Stimulated activated effector memory CD8-positive, alpha-beta T cell treated with anti-CD3 and anti-CD28 coated beads, Interleukin-12 subunit alpha, Interleukin-12 subunit beta, amount 100 ng/mL, for 72 hours (primary cell): ENCODE measurements around the gene QARS1.

Experiments
- ATAC-seq: fragments of 150-1000 bp; cut with Tn5 transposase; 2 replicates; pipeline ENCODE4 v1.10.0; 2021
- DNase-seq, 2 donors: peaks; one replicate each; pipeline ENCODE4 v3.0.0; 2021 to 2022; ENCODE audit warnings: low spot score in 2 of 2
- H3K27ac Mint-ChIP-seq: one replicate; pipeline ENCODE4 v1.8.0; 2022; ENCODE audit warnings: mild to moderate bottlenecking, mixed read lengths
- H3K36me3 Mint-ChIP-seq: one replicate; pipeline ENCODE4 v1.8.0; 2022; ENCODE audit warnings: mild to moderate bottlenecking, mixed read lengths
- H3K4me1 Mint-ChIP-seq: one replicate; pipeline ENCODE4 v1.8.0; 2022; ENCODE audit warnings: mixed read lengths
- H3K4me3 Mint-ChIP-seq: one replicate; pipeline ENCODE4 v1.8.0; 2022; ENCODE audit warnings: mild to moderate bottlenecking, mixed read lengths
- H3K9me3 Mint-ChIP-seq: one replicate; pipeline ENCODE4 v1.8.0; 2022; ENCODE audit warnings: mixed read lengths

The QARS1 gene

GRCh38 chr3:49098910-49099630 is 5.5 kb downstream of the QARS1 start:
- Mint-ChIP-seq H3K36me3 (peaks cover 87% of the 10 kb centered on the region), H3K4me1 (peaks cover 25% of the 10 kb centered on the region), H3K9me3 (no peaks in the 10 kb centered on the region), H3K27ac (no peak overlapping the region), H3K4me3 (no peak overlapping the region)
- no peak for DNase-seq
- ATAC-seq = no peak

DNA sequence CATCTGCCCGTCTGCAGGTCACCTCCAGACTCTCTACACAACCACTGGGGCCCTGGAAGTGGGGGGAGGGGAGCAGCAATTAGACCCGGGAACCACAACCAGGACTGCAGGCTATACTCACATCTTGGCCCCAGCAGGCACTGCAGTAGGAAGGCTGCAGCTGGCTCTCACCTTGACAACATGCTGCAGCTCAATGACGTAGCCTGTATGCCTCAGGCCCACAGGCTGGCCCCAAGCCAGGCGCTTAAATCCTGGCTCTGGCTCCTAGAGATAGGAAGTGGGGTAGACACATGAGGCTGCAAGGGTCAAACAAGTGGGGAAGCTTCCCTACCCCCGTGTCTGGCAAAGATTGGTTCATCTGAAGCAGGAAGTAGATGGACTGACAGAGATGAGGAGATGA is 6.1 kb downstream of the QARS1 start:
- ATAC-seq (no peak), DNase-seq (no peak)
- Mint-ChIP-seq H3K4me1 (peaks cover 18% of the 10 kb centered on the region), H3K36me3 (peaks cover 89% of the 10 kb centered on the region), H3K4me3 (no peak overlapping the region), H3K9me3 (no peaks in the 10 kb centered on the region), H3K27ac (no peak overlapping the region)

GRCh38 chr3:49093853-49094767 is 10.4 kb downstream of the QARS1 start, which contains the start of gene QRICH1:
Gene QRICH1 (minus strand): TSS chr3:49094071. CDS start chr3:49077017, 17,054 bp downstream.
- H3K4me1 Mint-ChIP-seq = peaks cover 30% of the 10 kb centered on the region
- ATAC-seq = peak; percentile 87
- H3K27ac Mint-ChIP-seq = peak within 1 kb of the TSS; percentile 95
- H3K9me3 Mint-ChIP-seq = no peaks in the 10 kb centered on the region
- peaks cover 90% of the 10 kb centered on the region for H3K36me3 Mint-ChIP-seq
- peak within 1 kb of the TSS; percentile 78 for H3K4me3 Mint-ChIP-seq
- DNase-seq = peak; percentile 95 to 99

- H3K27ac Mint-ChIP-seq = peak overlapping the region; percentile 95
- peak overlapping the region; percentile 78 for H3K4me3 Mint-ChIP-seq
- H3K9me3 Mint-ChIP-seq = no peaks in the 10 kb centered on the region
- DNase-seq = peak; percentile 77 to 92
- ATAC-seq = peak; percentile 56
- H3K4me1 Mint-ChIP-seq = peaks cover 36% of the 10 kb centered on the region
- peaks cover 90% of the 10 kb centered on the region for H3K36me3 Mint-ChIP-seq
Measured at GRCh38 chr3:49092938-49093852, 11.4 kb downstream of the QARS1 start.

- DNase-seq (no peak), ATAC-seq (no peak)
- H3K4me3 Mint-ChIP-seq = no peak overlapping the region
- H3K27ac Mint-ChIP-seq = no peak overlapping the region
- H3K4me1 Mint-ChIP-seq = no peaks in the 10 kb centered on the region
- H3K36me3 Mint-ChIP-seq = peaks cover 96% of the 10 kb centered on the region
- no peaks in the 10 kb centered on the region for H3K9me3 Mint-ChIP-seq
Measured at GRCh38 chr3:49081429-49081828, 23.1 kb downstream of the QARS1 start.

DNA sequence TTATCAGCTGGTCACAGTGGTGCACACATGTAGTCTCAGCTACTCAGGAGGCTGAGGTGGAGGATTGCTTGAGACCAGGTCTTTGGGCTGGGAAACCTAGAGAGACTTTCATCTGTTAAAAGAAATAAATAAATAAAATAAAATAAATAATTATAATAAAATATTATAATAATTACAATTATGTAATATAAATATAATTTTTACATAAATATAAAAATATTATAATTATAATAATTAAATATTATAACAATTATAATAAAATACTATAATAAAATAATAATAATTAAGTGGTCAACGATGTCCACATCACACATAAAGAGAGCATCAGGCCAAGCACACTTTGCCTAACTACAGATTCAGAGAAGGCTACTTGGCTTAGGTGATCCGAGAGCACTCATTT is 25.3 kb downstream of the QARS1 start:
- ATAC-seq = no peak
- H3K4me1 Mint-ChIP-seq = no peaks in the 10 kb centered on the region
- H3K9me3 Mint-ChIP-seq = no peaks in the 10 kb centered on the region
- no peak for DNase-seq
- H3K4me3 Mint-ChIP-seq = no peak overlapping the region
- peaks cover 96% of the 10 kb centered on the region for H3K36me3 Mint-ChIP-seq
- no peak overlapping the region for H3K27ac Mint-ChIP-seq

DNA sequence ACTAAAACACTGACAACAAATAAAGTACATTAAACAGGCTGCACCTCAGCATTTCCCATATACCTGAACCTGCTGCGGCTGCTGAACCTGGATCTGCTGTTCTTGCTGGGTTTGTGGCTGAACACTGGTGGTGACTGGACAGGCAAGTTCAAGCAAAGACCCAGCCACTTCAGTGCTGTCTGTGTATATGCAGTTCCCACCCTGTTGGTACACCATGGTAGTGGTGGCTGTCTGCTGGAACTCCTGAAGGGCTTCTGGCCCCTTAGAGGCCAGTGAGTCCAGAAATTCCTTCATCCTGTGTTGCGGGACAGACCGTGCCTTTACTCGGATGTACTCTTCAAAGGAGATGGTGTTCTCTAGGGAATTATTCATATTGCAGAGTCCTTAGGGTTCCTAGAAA is 27.9 kb downstream of the QARS1 start:
- Mint-ChIP-seq H3K9me3 (no peaks in the 10 kb centered on the region), H3K27ac (no peak overlapping the region), H3K36me3 (peaks cover 99% of the 10 kb centered on the region), H3K4me1 (no peaks in the 10 kb centered on the region), H3K4me3 (no peak overlapping the region)
- no peak for ATAC-seq
- no peak for DNase-seq

DNA sequence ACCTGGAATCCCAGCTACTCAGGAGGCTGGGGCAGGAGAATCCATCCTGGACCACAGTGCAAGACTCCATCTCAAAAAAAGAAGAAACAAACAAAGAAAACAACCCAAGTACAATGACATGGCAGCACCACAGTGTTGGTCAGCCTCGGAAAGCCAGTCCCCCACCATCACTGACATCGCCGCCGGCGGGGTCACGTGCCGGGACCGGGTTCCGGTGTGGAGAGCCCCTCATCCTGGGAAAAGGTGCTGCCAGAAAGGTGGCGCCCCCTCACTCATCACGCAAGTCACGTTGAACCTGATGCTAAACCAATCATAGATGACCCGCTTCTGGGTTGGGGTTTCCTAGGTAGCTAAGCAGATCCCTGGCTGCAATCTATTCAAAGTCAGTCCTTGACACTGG is 28.4 kb downstream of the QARS1 start:
- H3K9me3 Mint-ChIP-seq = no peaks in the 10 kb centered on the region
- no peaks in the 10 kb centered on the region for H3K4me1 Mint-ChIP-seq
- ATAC-seq (no peak), DNase-seq (no peak)
- peaks cover 100% of the 10 kb centered on the region for H3K36me3 Mint-ChIP-seq
- H3K4me3 Mint-ChIP-seq = no peak overlapping the region
- no peak overlapping the region for H3K27ac Mint-ChIP-seq

GRCh38 chr3:49058011-49058410 is 46.5 kb downstream of the QARS1 start:
- no peak overlapping the region for H3K4me3 Mint-ChIP-seq
- H3K36me3 Mint-ChIP-seq = peaks cover 100% of the 10 kb centered on the region
- H3K27ac Mint-ChIP-seq = no peak overlapping the region
- peaks cover 8% of the 10 kb centered on the region for H3K4me1 Mint-ChIP-seq
- ATAC-seq = no peak
- no peaks in the 10 kb centered on the region for H3K9me3 Mint-ChIP-seq
- DNase-seq = no peak

GRCh38 chr3:49057268-49057667 is 47.3 kb downstream of the QARS1 start:
- no peak overlapping the region for H3K27ac Mint-ChIP-seq
- peak; percentile 28 for ATAC-seq

GRCh38 chr3:49054344-49054862 is 50.2 kb downstream of the QARS1 start:
- H3K27ac Mint-ChIP-seq = peak overlapping the region; percentile 48
- H3K36me3 Mint-ChIP-seq = peaks cover 100% of the 10 kb centered on the region
- H3K4me1 Mint-ChIP-seq = peaks cover 25% of the 10 kb centered on the region
- H3K4me3 Mint-ChIP-seq = no peak overlapping the region
- DNase-seq (no peak), ATAC-seq (no peak)
- H3K9me3 Mint-ChIP-seq = no peaks in the 10 kb centered on the region

More at GRCh38 chr3:49057268-49057667, 47.3 kb downstream of the QARS1 start:
- H3K9me3 Mint-ChIP-seq = no peaks in the 10 kb centered on the region
- no peak overlapping the region for H3K4me3 Mint-ChIP-seq
- peaks cover 100% of the 10 kb centered on the region for H3K36me3 Mint-ChIP-seq
- H3K4me1 Mint-ChIP-seq = peaks cover 8% of the 10 kb centered on the region
- DNase-seq = no peak

DNA sequence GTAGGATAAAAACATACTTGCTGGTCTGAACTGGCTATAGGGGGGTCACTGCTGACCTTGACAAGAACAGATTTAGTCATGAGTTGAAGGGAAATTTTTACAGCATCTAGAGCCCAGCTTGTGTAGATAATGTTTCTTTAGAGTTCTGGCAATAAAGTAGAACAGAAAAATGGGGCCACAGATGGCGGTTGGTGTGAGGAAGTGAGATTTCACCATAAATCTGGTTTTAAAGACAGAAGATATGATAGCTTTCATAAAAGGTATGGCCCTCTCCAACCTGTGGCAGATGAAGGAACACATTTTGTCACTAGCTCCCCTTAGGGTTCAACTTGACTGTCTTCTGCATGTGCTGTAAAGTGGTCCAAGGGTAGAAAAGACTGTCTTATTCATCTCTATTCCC is 51.0 kb downstream of the QARS1 start:
- Mint-ChIP-seq H3K4me3 (no peak overlapping the region), H3K4me1 (peaks cover 25% of the 10 kb centered on the region), H3K36me3 (peaks cover 100% of the 10 kb centered on the region), H3K9me3 (no peaks in the 10 kb centered on the region), H3K27ac (peak overlapping the region; percentile 48)
- DNase-seq (no peak), ATAC-seq (no peak)
